GM12865 (cell line): ENCODE results near the gene ADM2.

ENCODE experiments used
- DNase-seq: peaks from one replicate; pipeline ENCODE4 v3.0.0; 2010; ENCODE audit warnings: low read depth
- H3K4me3 ChIP-seq: 2 replicates; pipeline ENCODE4 v1.5.1; 2011; ENCODE audit warnings: mild to moderate bottlenecking, low read depth, low read length, control low read depth
- TF ChIP-seq, protein P1 (sequence below): IDR thresholded peaks from 2 replicates; pipeline ENCODE4 v1.5.1; 2011; ENCODE audit warnings: low read length, control low read depth, low read depth, inconsistent platforms; ENCODE audit not compliant: insufficient read depth; ENCODE audit errors: missing control alignments

Gene ADM2

DNA sequence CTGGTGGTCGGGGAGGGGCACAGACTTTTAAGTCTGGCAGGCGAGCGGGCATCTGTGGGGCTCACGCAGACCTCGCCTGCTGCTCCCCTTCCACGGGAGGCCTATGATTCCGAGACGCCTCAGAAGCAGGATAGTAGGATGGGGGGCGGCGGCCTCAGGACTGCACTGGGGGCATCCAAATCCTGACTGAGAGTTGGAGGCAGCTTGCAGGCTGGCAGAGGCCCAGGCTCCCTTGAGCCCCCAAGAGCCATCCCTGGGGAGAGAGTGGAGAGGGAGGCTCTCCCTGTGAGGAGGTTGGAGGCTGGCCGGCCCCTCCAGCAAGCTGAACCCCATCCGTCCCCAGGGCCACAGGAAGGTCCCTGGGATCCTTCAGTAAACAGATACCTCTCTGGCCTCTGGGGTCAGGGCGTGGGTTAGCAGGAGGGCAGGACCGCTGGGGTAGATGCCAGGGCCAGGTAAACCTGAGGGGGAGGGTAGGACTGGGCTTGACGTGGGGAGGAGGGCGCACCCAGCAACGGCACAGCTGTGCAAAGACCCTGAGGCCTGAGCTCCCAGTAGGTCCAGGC is 39.8 kb upstream of the ADM2 start:
- TF ChIP-seq, protein P1, sequence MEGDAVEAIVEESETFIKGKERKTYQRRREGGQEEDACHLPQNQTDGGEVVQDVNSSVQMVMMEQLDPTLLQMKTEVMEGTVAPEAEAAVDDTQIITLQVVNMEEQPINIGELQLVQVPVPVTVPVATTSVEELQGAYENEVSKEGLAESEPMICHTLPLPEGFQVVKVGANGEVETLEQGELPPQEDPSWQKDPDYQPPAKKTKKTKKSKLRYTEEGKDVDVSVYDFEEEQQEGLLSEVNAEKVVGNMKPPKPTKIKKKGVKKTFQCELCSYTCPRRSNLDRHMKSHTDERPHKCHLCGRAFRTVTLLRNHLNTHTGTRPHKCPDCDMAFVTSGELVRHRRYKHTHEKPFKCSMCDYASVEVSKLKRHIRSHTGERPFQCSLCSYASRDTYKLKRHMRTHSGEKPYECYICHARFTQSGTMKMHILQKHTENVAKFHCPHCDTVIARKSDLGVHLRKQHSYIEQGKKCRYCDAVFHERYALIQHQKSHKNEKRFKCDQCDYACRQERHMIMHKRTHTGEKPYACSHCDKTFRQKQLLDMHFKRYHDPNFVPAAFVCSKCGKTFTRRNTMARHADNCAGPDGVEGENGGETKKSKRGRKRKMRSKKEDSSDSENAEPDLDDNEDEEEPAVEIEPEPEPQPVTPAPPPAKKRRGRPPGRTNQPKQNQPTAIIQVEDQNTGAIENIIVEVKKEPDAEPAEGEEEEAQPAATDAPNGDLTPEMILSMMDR: no peak
- no peak overlapping the region for H3K4me3 ChIP-seq
- DNase-seq: no peak

DNA sequence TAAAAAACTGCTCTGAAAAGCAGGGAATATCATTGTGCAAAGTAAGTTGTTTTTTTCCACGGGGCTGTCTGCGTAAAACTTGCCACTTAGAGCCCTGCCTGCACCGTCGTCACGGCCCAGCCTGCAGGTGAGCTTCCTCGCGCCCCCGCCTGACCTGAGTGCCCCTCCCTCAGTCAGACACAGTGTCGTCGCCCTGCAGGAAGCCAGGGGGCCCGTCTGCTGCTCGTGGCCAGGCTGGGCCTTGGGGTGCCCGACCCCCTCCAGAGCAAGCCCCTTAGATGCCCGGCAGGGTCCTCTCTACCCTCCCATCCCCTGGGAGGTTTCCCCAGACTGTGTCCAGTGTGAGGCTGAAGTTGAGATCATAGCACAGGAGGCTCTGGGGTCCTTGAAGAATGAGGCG is 38.1 kb upstream of the ADM2 start:
- DNase-seq: no peak
- no peak overlapping the region for H3K4me3 ChIP-seq

DNA sequence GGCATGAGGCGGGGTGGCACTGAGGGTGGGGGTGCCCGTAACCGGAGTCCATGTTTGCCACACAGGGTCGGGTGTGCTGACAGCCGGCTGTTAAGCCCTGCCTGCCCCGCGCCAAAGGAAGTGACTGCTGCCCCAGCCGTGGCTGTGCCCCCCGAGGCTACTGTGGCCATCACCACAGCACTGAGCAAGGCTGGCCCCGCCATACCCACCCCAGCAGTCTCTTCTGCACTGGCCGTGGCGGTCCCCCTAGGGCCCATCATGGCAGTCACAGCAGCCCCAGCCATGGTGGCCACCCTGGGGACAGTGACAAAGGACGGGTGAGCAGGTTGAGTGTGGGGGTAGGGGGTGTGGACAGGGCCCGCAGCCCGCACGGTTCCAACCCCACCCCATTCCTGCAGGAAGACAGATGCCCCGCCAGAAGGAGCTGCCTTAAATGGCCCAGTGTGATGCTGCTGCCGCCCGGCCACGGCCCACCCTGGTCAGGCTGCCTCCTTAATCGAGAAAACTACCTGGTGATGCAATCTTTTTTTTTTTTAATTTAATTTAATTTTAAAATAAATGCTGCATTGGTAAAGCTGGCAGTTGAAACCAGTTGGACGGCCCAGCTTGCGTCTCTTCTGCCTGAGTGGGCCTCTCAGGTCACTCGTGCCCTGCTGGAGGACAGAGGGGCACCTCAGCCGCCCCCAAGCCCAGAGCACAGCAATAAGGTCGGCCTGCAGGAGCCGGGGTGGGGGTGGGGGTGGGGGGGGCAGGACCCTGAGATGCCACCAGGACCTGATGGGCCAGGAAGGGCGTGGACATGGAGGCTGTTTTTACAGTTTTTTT is 37.3 kb upstream of the ADM2 start:
- no peak for DNase-seq
- TF ChIP-seq, protein P1: no peak
- H3K4me3 ChIP-seq: no peak overlapping the region

More for the DNA sequence above, 38.1 kb upstream of the ADM2 start:
- TF ChIP-seq, protein P1: no peak

DNA sequence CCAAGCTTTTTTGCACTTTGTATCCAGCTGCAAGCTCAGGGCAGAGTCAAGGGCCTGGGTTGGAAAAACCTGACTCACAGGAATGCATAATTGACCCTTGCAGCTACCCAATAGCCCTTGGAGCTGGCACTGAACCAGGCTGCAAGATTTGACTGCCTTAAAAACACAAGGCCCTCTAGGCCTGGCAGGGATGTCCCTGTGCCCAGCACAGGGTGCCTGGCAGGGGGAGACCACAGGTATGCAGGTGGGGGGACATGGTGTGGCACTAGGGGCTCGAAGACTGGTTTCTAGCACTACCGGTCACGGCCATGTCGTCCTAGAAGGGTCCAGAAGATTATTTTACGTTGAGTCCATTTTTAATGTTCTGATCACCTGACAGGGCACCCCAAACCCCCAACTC is 36.7 kb upstream of the ADM2 start:
- no peak overlapping the region for H3K4me3 ChIP-seq
- TF ChIP-seq, protein P1: no peak
- no peak for DNase-seq

DNA sequence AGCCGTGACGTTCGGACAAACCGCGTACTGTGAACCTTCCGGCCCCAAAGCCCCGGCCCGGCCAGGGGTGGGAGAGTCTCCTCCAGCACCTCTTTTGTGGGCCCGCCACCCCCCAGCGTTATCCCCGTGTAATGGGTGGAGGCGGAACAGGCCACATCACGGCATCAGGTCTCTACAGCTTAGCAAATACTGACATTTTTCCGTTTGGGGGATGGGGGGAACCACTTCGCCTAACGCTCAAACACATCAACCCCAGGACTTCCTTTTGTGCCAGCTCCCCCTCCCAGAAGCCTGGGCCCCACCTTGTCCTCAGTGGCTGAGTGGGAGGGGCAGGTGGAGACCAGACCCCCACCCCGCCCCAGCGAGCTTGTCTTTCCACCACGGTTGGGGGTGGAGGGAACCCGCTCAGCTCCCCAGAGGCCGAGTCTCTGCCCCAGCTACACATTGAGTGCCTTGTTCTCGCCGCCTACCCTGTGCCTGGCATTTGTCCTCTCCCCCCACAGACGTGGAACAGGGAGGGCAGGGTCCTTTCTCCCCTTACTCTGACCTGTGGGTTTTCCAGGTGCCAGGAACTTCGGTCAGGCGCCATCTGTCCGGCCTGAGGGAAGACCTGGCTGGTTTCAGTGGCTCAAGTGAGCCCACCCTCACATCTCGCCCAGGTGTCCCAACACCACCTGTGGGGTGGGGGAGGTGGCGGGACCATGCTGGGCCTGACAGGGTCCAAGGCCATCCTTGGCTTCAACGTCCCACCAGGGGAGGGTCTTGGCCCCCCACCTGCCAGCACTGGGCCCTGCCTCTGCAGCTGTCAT is 36.1 kb upstream of the ADM2 start:
- H3K4me3 ChIP-seq: no peak overlapping the region
- DNase-seq: no peak
- TF ChIP-seq, protein P1: no peak

DNA sequence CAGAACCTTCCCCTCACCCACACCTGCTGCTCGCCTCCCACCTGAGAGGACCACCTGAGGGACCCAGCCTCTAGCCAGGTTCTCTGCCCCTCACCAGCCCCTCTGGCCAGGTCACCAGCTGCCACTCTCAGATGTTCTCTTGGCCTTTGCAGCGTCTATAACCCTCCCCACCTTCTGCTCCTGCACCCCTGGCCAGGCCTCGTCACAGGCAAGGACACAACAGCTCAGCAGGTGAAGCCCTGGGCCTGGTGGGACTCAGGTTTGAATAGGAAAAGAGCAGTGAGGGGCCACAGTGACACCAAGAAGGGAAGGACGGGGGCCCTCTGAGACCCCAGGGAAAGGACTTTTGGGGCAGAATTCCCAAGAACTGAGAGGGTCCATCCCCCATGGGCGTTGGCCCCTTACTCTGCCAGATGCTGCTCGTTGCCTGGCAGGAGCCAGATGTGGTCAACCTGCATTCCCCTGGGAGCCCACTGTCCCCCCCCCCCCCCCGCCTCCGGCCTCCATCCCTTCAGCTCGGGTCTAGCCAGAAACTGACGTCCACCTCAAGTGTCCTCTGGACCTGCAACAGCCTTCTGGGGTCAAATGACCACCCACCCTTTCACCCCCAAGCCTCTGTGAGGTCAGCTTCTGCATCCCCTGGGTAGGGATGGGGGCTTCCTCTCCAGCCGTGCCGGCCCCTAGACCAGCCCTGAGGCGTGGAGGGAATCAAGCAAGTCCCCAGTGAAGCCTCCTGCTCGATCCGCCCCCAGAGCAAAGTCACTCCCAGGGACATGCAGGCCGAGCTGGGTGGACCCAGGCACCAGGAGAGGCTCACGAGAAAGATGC is 35.2 kb upstream of the ADM2 start:
- TF ChIP-seq, protein P1: no peak
- DNase-seq: no peak
- no peak overlapping the region for H3K4me3 ChIP-seq
